Activated CD4-positive, alpha-beta T cell treated with anti-CD3 and anti-CD28 coated beads, Interleukin-2, Interleukin-4, amounts not matched to agents 100 ng/mL and 50 ng/mL, durations not matched to agents 16 hours and 8 hours (primary cell): ENCODE measurements around the gene KIF26B.
"Not testable (repeated sequence)": the region's sequence is repeated elsewhere in the genome, so short reads cannot be mapped to it uniquely, and the experiment has no call there.

Source experiments
- DNase-seq: peaks from one replicate; pipeline ENCODE4 v3.0.0-alpha.2; 2020; ENCODE audit warnings: low spot score

Gene KIF26B

GRCh38 chr1:245325922-245326795 is 171.4 kb downstream of the KIF26B start:
- no peak for DNase-seq

- no peak for DNase-seq
Measured at GRCh38 chr1:245327360-245327759, 172.6 kb downstream of the KIF26B start.

GRCh38 chr1:245327842-245328241 is 173.1 kb downstream of the KIF26B start:
- DNase-seq, result no peak

- no peak for DNase-seq
Measured at GRCh38 chr1:245330951-245331350, 176.2 kb downstream of the KIF26B start.

GRCh38 chr1:245332085-245332484 is 177.3 kb downstream of the KIF26B start:
- no peak for DNase-seq

- DNase-seq, result peak; percentile 3
Measured at GRCh38 chr1:245332513-245332912, 177.7 kb downstream of the KIF26B start.

GRCh38 chr1:245334235-245334634 is 179.4 kb downstream of the KIF26B start:
- no peak for DNase-seq

- no peak for DNase-seq
Measured at GRCh38 chr1:245334827-245335490, 180.2 kb downstream of the KIF26B start.

- DNase-seq, result not testable (repeated sequence)
Measured at GRCh38 chr1:245335684-245336083, 180.9 kb downstream of the KIF26B start.

GRCh38 chr1:245336149-245336983 is 181.6 kb downstream of the KIF26B start:
- no peak for DNase-seq

GRCh38 chr1:245336984-245337355 is 182.2 kb downstream of the KIF26B start:
- DNase-seq, result not testable (repeated sequence)

- DNase-seq, result no peak
Measured at GRCh38 chr1:245337829-245338484, 183.2 kb downstream of the KIF26B start.

- DNase-seq, result no peak
Measured at GRCh38 chr1:245338485-245338877, 183.7 kb downstream of the KIF26B start.

- no peak for DNase-seq
Measured at GRCh38 chr1:245341743-245342142, 187.0 kb downstream of the KIF26B start.

- DNase-seq, result no peak
Measured at GRCh38 chr1:245345191-245345884, 190.6 kb downstream of the KIF26B start.

GRCh38 chr1:245348626-245349025 is 193.8 kb downstream of the KIF26B start:
- no peak for DNase-seq

GRCh38 chr1:245353411-245353810 is 198.6 kb downstream of the KIF26B start:
- DNase-seq, result no peak

- no peak for DNase-seq
Measured at GRCh38 chr1:245353915-245354775, 199.4 kb downstream of the KIF26B start.

- not testable (repeated sequence) for DNase-seq
Measured at GRCh38 chr1:245355851-245356630, 201.3 kb downstream of the KIF26B start.
